K562 (cell line): ENCODE data around the gene SDHC. TPM values are rescaled to one million over a fixed set of nuclear protein-coding genes. Genes with fewer than 3 reads are reported as not detected.
A peak's percentile ranks its signal among the peaks of the same experiment; 100 is the strongest.

Experiments
- ATAC-seq: fragments of 200-7000 bp; cut with Tn5 transposase; 3 replicates; pipeline ENCODE4 v1.9.1; 2020; ENCODE audit warnings: moderate library complexity
- BruUV-seq: library from RNA; stranded (reverse); fragments of 400-500 nt; replicated peaks from 2 replicates; lab custom pipeline; 2021; lab: Mats Ljungman, UMichigan
- CTCF ChIA-PET: fragments of 300-600 bp; formaldehyde crosslinking; extraction: SDS; loops from one replicate; lab custom pipeline; 2021; ENCODE audit warnings: low intra/inter-chr PET ratio; lab: Yijun Ruan, JAX
- POLR2A ChIA-PET: fragments of 300-600, 350-650 bp; sonication (Branson Sonifier 250); formaldehyde crosslinking; extraction: SDS; loops from one replicate; lab custom pipeline; 2021; ENCODE audit warnings: antibody characterized with exemption, inconsistent platforms; lab: Yijun Ruan, JAX
- DNase-seq, 4 experiments: peaks; one replicate each; pipeline versions ENCODE4 v3.0.0 to v3.0.0-alpha.2; 2011 to 2018; ENCODE audit warnings: low spot score in 3 of 4, mixed read lengths in 3 of 4; ENCODE audit errors: extremely low read depth in 1 of 4
- FAIRE-seq: peaks from 2 replicates; lab custom pipeline; 2011; peaks lifted over from hg19 to GRCh38; lab: Jason Lieb, UNC
- H2AFZ ChIP-seq: 2 replicates; pipeline ENCODE4 v1.6.0; 2011; ENCODE audit warnings: low read depth, low read length, control low read depth, inconsistent platforms
- H3K27ac ChIP-seq: fragments of 200-600 bp; 3 replicates; pipeline ENCODE4 v1.8.0; 2011; ENCODE audit warnings: low read depth, mild to moderate bottlenecking, control low read depth, inconsistent platforms, low read length, moderate library complexity, mixed read lengths; ENCODE audit errors: extremely low read depth
- H3K27me3 ChIP-seq, 2 experiments: fragments of 300-600 bp in 1 of 2; 2 replicates in 1 of 2; 3 replicates in 1 of 2; pipeline versions ENCODE4 v1.6.0 to v1.8.0; 2011; ENCODE audit warnings: inconsistent platforms in 2 of 2, low read length in 2 of 2, mild to moderate bottlenecking in 1 of 2, mixed read lengths in 1 of 2, moderate library complexity in 1 of 2; ENCODE audit not compliant: control insufficient read depth in 2 of 2, insufficient read depth in 2 of 2
- H3K36me3 ChIP-seq: fragments of 300-600 bp; 3 replicates; pipeline ENCODE4 v1.8.0; 2011; ENCODE audit warnings: mild to moderate bottlenecking, low read length, inconsistent platforms; ENCODE audit not compliant: control insufficient read depth, insufficient read depth
- H3K4me1 ChIP-seq, 2 experiments: fragments of 200-600 bp in 1 of 2; replicated peaks in 1 of 2; 2 replicates in 1 of 2; 3 replicates in 1 of 2; pipeline versions ENCODE4 v1.5.1 to v1.8.0; 2011; ENCODE audit warnings: inconsistent platforms in 2 of 2, low read length in 2 of 2, mild to moderate bottlenecking in 1 of 2, mixed read lengths in 1 of 2, moderate library complexity in 1 of 2; ENCODE audit not compliant: control insufficient read depth in 2 of 2, insufficient read depth in 2 of 2
- H3K4me2 ChIP-seq: 2 replicates; pipeline ENCODE4 v1.6.1; 2011; ENCODE audit warnings: low read length, control low read depth, inconsistent platforms, mixed read lengths; ENCODE audit not compliant: insufficient read depth
- H3K4me3 ChIP-seq: fragments of 200-600 bp; sonication (generic), shearing (Covaris generic); 2 replicates; pipeline ENCODE4 v1.5.1; 2016; ENCODE audit warnings: control low read depth, inconsistent platforms
- H3K79me2 ChIP-seq: fragments of 200-600 bp; 3 replicates; pipeline ENCODE4 v1.8.0; 2011; ENCODE audit warnings: low read length, inconsistent platforms; ENCODE audit not compliant: control insufficient read depth, insufficient read depth
- H3K9ac ChIP-seq, 2 experiments: 2 replicates each; pipeline versions ENCODE4 v1.6.0 to v1.6.1; 2011; ENCODE audit warnings: low read depth in 2 of 2, low read length in 2 of 2, control low read depth in 1 of 2, inconsistent platforms in 1 of 2, mild to moderate bottlenecking in 1 of 2, mixed read lengths in 1 of 2; ENCODE audit not compliant: insufficient read depth in 1 of 2
- H3K9me1 ChIP-seq: one replicate; pipeline ENCODE4 v1.6.0; 2011; ENCODE audit warnings: inconsistent platforms, mild to moderate bottlenecking, low read length, moderate library complexity; ENCODE audit not compliant: control insufficient read depth, insufficient read depth
- H3K9me3 ChIP-seq: replicated peaks from 2 replicates; pipeline ENCODE4 v1.5.1; 2011; ENCODE audit warnings: low read depth, low read length, inconsistent platforms; ENCODE audit not compliant: control insufficient read depth, insufficient read depth
- H4K20me1 ChIP-seq: replicated peaks from 2 replicates; pipeline ENCODE4 v1.6.1; 2011; ENCODE audit warnings: low read length, inconsistent platforms, mixed read lengths; ENCODE audit not compliant: control insufficient read depth, insufficient read depth
- CTCF ChIP-seq, 3 experiments: IDR thresholded peaks in 2 of 3; conservative IDR thresholded peaks in 1 of 3; 2 replicates each; pipeline ENCODE4 v1.5.1; 2011 to 2012; ENCODE audit warnings: low read length in 3 of 3, mild to moderate bottlenecking in 3 of 3, control low read depth in 2 of 3, improper control_type of control experiment in 1 of 3, inconsistent platforms in 1 of 3, low read depth in 1 of 3, mixed read lengths in 1 of 3, moderate library complexity in 1 of 3; ENCODE audit not compliant: insufficient read depth in 2 of 3
- ZNF655 ChIP-seq: fragments of 250-450 bp; sonication (Bioruptor Pico); IDR thresholded peaks from 2 replicates; pipeline ENCODE4 v1.5.0; 2021
- WGBS: fragments of 100-300 bp; shearing (Covaris generic); methylation state at CpG from one replicate; pipeline ENCODE4 v1.1.6; 2016; ENCODE audit warnings: low coverage, mixed read lengths; ENCODE audit not compliant: insufficient coverage; ENCODE audit errors: missing lambda C conversion rate; 5-methylcytosine and 5-hydroxymethylcytosine counted together
- in situ Hi-C: fragments of 300-500 bp; cut with MboI; formaldehyde crosslinking; loops from 4 replicates; pipeline ENCODE4 v1.15.0; 2018; ENCODE audit warnings: inconsistent platforms, mixed read lengths
- intact Hi-C: fragments of 100-400 bp; cut with micrococcal nuclease; formaldehyde crosslinking; loops from 2 replicates; pipeline ENCODE4 v1.14.2; 2022
- polyA plus RNA-seq, 8 experiments: library from polyadenylated mRNA; depleted of rRNA in 4 of 8; stranded (reverse) in 5 of 8; unstranded in 3 of 8; fragments of >200 nt; fragmentation: Nextera tagmentation in 2 of 8; fragmentation: Illumina TruSeq in 1 of 8; extraction: Ambion mirVana in 2 of 8; extraction: Trizol in 1 of 8; gene quantifications; 2 replicates each; pipeline versions ENCODE4 v1.2.1 to v1.2.3, GENCODE V29; 2011 to 2014; ENCODE audit warnings: inconsistent platforms in 1 of 8, missing spikeins in 1 of 8
- total RNA-seq, 7 experiments: library from RNA; depleted of rRNA in 6 of 7; stranded (reverse); fragments of >200 nt in 6 of 7; fragmentation: Illumina TruSeq in 2 of 7; extraction: Trizol in 2 of 7; gene quantifications; 2 replicates each; pipeline versions ENCODE4 v1.2.1 to v1.2.3, GENCODE V29; 2011 to 2021; ENCODE audit warnings: low replicate concordance in 1 of 7

Gene SDHC
- total and polyA plus RNA-seq, 9 of the 15 experiments (the other 6 are each of a cell fraction or from before 2014, with no cell fraction given), result 7.7 to 309 (median 174) TPM

- POLR2A ChIA-PET, result interaction anchor here (1.1 to 1.8 kb wide), 4 partner anchors 10 to 190 kb away, joined by 4 to 8 read pairs (median 5); partner anchors contain the start of gene ADAMTS4
- H3K9me1 ChIP-seq, result no peaks in the 10 kb centered on the region
- no peak for TF ChIP-seq ZNF655 (CRISPR knock-in tag)
- TF ChIP-seq CTCF (IDR thresholded peaks at IDR 0.05 in 2 of 3, conservative IDR thresholded peaks at IDR 0.05 in 1 of 3; ENCODE audit: insufficient read depth in 2 of 3, low read depth in 1 of 3, low read length in 3 of 3), result peak in 1 of 3 experiments; percentile 11; a peak in 1 of 6 replicates
- TF ChIP-seq, all 486 proteins: peak for 1
- FAIRE-seq (no peak), DNase-seq (no peak), ATAC-seq (no peak)
- H3K27me3 ChIP-seq, result no peaks in the 10 kb centered on the region
- BruUV-seq, result no TSS peak
- peaks cover 9 to 16% of the 10 kb centered on the region in 2 experiments; a peak in 3 of 5 replicates for H3K4me1 ChIP-seq
- H3K36me3 ChIP-seq, result no peaks in the 10 kb centered on the region
- H2AFZ ChIP-seq, result no peak overlapping the region
- CTCF ChIA-PET, result no interaction called here
- intact Hi-C loops (no loop called here), in situ Hi-C loops (no loop called here)
- WGBS, result 93% methylated on average over 3 of the region's 3 CpGs
- H3K9ac ChIP-seq, result no peak overlapping the region
- no peak overlapping the region for H3K4me3 ChIP-seq
- H3K79me2 ChIP-seq, result no peaks in the 10 kb centered on the region
- H3K4me2 ChIP-seq, result no peak overlapping the region
- H3K27ac ChIP-seq, result no peak overlapping the region
- H4K20me1 ChIP-seq, result no peaks in the 10 kb centered on the region
- no peaks in the 10 kb centered on the region for H3K9me3 ChIP-seq
Measured at GRCh38 chr1:161388639-161389038, 74.5 kb downstream of the SDHC start.
